ENCODE results near the gene SYNGR1.

The SYNGR1 gene, protein sequence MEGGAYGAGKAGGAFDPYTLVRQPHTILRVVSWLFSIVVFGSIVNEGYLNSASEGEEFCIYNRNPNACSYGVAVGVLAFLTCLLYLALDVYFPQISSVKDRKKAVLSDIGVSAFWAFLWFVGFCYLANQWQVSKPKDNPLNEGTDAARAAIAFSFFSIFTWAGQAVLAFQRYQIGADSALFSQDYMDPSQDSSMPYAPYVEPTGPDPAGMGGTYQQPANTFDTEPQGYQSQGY

GRCh38 chr22:39349967-39350726 lies at the start of gene SYNGR1:
Gene SYNGR1 (plus strand): TSS chr22:39349991. CDS start chr22:39350011, 20 bp downstream.
- DNase-seq (ENCODE audit: low spot score), result no peak

DNA sequence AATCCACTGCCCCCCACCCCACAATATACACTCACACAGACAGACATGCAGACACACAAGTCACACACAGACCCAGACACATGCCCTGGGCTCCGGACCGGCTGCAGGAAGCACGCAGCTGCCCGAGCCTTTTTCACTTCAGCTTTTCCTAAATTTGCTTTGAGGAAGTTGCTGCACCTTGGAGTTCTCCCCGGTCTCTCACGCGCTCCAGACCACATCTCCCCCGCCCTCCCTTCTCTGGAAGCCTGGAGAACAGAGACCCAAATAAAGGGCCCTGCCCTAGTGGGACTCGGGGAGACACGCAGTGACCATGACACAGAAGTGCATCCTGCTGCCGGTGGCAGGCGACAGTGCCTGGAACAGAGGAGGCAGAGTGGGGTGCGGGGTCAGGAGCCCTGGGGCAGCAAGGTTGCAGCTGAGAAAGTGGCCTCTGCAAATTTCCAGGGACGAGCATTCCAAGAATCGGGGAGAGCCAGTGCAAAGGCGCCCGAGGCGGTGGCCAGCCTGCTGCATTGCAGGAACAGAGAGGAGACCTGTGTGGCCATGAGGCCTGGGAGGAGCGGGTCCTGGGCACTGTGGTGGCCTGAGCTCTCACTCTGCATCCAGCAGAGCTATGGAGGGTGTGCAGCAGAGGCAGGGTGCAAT lies 49.5 kb upstream of the SYNGR1 start:
- DNase-seq (ENCODE audit: low spot score), result peak; percentile 84

- no peak for DNase-seq (ENCODE audit: low spot score)
Measured at GRCh38 chr22:39301108-39301507, 48.7 kb upstream of the SYNGR1 start.

GRCh38 chr22:39301926-39302325 lies 47.9 kb upstream of the SYNGR1 start:
- DNase-seq (ENCODE audit: low spot score), result no peak

DNA sequence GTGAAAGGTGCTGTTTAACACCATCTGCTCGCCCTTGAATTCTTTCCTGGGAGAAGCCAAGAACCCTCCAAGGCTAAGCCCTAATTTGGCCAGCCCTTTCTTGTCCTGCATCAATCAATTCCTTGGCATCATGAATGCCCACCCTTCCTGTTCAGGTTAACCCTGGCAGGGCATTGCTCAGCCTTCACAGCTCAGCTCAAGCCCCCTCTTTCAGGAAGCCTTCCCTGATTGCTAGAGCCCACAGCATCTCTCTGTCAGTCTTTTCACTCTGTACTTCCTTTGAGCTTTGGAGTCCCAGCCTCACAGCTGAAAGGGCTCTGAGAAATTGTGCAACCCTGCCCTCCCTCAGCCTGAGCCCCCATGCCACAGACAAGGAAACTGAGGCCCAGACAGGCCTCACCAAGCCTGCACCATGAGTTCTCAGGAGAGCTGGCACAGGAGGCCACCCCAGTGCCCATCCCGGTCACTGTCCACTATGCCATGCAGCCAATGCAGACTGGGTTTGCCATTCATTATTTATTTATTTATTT lies 47.3 kb upstream of the SYNGR1 start:
- DNase-seq (ENCODE audit: low spot score), result no peak

DNA sequence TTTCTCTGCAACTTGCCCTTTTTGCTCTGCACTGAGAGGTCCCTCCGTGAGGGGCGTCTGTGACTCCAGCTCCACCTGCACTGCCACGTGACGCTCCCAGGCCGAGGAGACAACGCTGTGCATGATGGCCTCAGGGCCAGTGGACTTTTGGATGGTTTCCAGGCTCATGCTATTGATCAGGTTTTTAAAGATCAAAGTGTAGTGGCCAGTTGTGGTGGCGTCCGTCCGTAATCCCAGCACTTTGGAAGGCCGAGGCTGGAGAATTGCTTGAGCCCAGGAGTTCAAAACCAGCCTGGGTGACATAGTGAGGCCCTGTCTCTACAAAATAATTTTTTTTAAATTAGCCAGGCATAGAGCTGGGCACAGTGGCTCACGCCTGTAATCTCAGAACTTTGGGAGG lies 46.4 kb upstream of the SYNGR1 start:
- DNase-seq (ENCODE audit: low spot score), result no peak

GRCh38 chr22:39303892-39304671 lies 45.7 kb upstream of the SYNGR1 start:
- DNase-seq (ENCODE audit: low spot score), result no peak

DNA sequence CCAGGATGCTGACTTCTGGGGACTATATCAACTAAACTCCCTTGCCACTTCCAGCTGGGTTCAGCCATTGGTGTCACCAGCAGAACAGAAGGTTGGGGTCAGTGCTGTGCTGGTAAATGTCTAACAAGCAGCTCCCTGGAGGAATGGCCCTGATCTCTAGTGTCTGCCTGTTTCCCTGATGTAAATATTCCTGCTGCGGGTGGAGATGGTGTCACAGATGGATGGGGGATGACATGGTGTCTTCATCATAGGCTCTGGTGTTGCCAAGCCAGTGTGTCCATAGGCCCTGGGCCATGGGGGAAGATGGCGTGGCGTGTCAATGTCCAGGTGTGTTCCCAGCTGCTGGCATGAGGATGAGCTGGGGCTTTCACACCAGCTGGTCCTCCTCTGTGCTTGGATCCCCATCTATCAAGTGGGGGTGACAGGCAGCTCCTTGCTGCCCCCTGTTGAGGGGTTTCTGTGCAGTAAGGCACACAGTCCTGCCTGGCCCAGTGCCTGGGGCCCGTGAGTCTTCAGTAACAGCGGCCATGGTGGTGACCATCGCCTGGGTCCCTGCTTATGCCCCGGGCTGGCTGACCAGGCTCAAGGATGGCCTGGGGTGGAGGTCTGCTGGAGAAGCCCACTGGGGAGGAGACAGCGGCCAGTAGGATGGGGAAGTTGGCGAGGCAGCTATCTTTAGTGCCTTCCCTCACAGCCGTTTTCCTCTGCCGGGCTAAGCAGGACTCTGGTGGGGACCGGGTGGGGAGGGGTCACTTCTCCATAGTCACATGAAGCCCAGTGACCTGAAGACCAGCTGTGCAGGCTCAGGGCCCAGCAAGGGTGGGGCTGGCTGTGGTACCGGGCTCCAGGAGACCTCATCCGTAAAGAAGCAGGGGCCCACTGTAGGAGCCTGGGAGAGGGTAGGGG lies 43.1 kb upstream of the SYNGR1 start:
- no peak for DNase-seq (ENCODE audit: low spot score)

DNA sequence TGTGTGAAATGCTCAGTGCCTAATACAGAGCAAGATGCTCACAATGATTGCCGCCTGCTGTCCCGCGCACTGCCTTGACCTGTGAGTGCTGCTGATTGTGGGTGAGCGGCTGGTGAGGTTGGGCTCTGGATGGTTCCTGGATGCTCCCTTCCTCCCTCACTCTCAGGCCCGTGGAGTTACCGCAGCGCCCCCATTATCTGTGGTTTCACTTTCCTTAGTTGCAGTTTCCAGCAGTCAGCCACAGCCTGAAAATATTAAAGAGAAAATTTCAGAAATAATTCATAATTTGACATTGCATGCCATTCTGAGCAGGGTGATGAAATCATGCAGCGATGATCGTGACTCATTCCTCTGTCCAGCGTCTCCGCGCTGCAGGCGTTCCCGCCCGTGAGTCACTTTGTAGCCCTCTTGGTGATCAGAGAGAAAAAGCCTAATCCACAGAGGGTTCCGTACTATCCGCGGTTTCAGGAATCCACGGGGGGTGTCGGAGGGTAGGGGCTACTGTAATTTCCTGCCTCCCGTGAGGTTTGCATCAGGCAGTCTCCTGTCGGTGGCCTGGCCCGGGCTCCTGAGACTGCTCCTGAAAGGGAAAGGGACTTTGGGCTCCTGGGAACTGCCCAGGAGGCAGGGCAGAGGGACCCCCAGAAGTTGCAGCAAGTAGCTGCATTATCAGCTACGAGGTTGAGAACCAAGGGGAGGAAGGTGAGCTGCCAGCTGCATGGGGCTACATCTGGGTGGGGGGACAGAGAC lies 41.0 kb upstream of the SYNGR1 start:
- DNase-seq (ENCODE audit: low spot score), result no peak

- no peak for DNase-seq (ENCODE audit: low spot score)
Measured at GRCh38 chr22:39309364-39309861, 40.4 kb upstream of the SYNGR1 start.

DNA sequence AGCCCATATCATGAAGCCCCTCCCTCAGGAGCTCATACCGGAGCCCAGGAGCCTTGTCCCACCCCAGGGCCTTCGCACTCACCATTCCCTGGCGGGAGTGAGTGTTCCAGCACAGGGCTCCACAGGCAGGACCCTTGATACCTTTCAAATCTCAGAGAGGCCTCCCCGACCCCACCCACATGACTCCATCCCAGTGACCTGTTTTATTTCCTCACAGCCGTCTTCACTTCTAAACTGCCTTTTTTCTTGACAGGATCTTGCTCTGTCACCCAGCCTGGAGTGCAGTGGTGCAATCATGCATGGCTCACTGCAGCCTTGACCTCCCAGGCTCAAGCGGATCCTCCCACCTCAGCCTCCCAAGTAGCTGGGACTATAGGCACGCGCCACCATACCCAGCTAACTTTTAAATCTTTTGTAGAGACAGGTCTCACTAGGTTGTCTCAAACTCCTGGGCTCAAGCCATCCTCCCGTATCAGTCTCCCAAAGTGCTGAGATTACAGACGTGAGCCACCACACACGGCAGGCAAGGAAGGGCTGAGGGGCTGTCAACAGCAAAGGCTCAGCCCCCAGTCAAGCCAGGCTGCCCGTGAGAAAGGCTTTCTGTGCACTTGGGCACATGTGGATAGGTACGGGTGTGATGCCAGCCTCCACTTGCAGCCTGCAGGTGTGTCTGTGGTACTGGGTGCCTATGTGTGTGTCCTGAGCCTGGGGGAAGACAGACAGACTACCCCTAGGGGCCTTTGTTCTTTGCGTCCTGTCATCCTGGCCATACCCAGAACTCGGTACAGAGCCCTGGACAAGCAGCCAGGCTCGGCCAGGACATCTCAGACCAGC lies 39.7 kb upstream of the SYNGR1 start:
- no peak for DNase-seq (ENCODE audit: low spot score)

- no peak for DNase-seq (ENCODE audit: low spot score)
Measured at GRCh38 chr22:39311592-39312400, 38.0 kb upstream of the SYNGR1 start.

- no peak for DNase-seq (ENCODE audit: low spot score)
Measured at GRCh38 chr22:39312410-39312809, 37.4 kb upstream of the SYNGR1 start.

DNA sequence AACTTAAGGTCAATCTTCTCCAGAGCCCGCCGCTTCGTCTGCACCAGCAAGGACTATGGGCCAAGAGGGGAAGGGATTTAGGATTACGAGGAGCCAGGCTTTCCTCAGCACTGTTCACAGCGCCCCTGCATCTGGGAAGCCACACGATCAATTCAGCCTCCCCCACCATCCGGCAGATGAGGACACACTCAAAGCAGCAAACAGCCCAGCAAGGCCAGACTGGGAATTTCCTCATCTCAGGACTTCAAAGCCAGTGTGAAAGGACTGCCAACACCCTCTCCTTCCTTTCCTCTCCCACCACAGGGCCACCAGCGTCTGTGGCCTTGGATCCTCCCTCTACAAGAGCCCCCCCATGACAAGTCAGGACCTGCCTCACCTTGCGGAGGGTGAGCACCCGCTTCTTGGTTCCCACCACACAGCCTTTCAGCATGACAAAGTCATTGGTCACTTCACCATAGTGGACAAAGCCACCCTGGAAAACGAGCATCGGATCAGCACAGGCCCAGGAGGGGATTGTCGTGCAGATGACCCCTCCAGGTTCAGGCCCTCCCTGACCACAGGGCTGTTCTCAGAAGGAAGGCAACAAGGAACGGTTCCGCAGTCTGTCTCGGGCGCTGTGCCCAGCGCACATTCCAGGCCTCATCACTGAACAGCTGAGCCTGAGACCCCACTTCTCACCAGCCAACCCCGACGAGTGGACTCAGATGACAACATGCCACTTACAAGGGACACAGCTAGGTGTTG lies 36.4 kb upstream of the SYNGR1 start:
- no peak for DNase-seq (ENCODE audit: low spot score)

DNA sequence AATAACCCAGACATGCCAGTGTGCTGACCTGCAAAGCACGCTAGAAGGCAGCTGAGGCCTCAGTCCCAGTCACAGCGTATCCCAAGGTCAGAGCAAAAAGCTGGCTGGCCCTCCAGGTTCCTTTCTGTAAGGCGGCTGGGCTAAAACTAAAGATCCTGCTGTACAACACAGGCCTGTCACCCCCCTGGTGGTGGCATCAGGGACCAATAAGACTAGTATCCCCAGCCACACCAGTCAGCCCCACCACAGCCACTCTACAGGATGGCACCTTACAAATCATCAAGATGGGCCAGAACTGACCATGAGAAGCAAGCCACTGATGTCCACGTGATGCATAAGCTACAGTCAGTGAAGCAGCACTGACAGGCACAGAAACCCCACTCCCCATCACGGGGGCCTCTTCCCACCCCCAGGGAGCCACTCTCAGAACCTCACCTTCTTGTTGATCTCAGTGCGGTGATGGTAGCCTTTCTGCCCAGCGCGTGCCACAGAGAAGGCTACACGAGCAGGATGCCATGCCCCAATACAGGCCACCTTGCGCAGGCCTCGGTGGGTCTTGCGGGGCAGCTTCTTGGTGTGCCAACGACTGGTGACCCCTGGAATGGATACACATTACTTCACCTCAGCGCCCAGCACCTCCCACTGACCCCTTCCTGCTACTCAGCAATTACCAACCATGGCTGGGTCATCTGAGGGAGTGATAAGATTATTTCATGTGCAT lies 35.4 kb upstream of the SYNGR1 start:
- DNase-seq (ENCODE audit: low spot score), result no peak

- DNase-seq (ENCODE audit: low spot score), result no peak
Measured at GRCh38 chr22:39315389-39315788, 34.4 kb upstream of the SYNGR1 start.
